AG04450 (cell line): ENCODE results near the gene TBR1. TPM values are rescaled to one million over a fixed set of nuclear protein-coding genes. Genes with fewer than 3 reads are reported as not detected.

Experiments
- CTCF ChIA-PET: fragments of 300-600, 350-600 bp; formaldehyde crosslinking; extraction: SDS; loops from one replicate; lab custom pipeline; 2022; ENCODE audit warnings: antibody characterized with exemption, inconsistent platforms; lab: Charles Lee
- POLR2A ChIA-PET: fragments of 350-600 bp; formaldehyde crosslinking; extraction: SDS; loops from one replicate; lab custom pipeline; 2021; ENCODE audit warnings: antibody characterized with exemption, inconsistent platforms; lab: Yijun Ruan, JAX
- DNase-seq: peaks from one replicate; pipeline ENCODE4 v3.0.0-alpha.2; 2011; ENCODE audit warnings: low read depth, low spot score
- H3K27ac ChIP-seq: one replicate; pipeline ENCODE4 v1.5.1; 2012; ENCODE audit warnings: low read depth, low read length, control low read depth
- H3K27me3 ChIP-seq: one replicate; pipeline ENCODE4 v1.6.0; 2012; ENCODE audit warnings: low read length; ENCODE audit not compliant: control insufficient read depth, insufficient read depth
- H3K4me3 ChIP-seq: 2 replicates; pipeline ENCODE4 v1.5.1; 2011; ENCODE audit warnings: mild to moderate bottlenecking, low read depth, low read length, control low read depth
- H3K9me3 ChIP-seq: 2 replicates; pipeline ENCODE4 v1.5.1; 2012; ENCODE audit warnings: low read length; ENCODE audit not compliant: control insufficient read depth, insufficient read depth
- CTCF ChIP-seq: IDR thresholded peaks from 2 replicates; pipeline ENCODE4 v1.5.1; 2011; ENCODE audit warnings: low read depth, low read length, control low read depth, inconsistent platforms
- polyA plus RNA-seq: library from polyadenylated mRNA; depleted of rRNA; stranded (reverse); fragments of >200 nt; gene quantifications from 2 replicates; pipeline ENCODE4 v1.2.3, GENCODE V29; 2011; rRNA removed
- small RNA-seq: library from RNA; depleted of rRNA; stranded (forward); fragments of <200 nt; gene quantifications from one replicate; pipeline ENCODE3, GENCODE V24; 2012; ENCODE audit warnings: low read depth; ENCODE audit not compliant: insufficient read length

Gene TBR1
- polyA plus RNA-seq, 1 experiment, result not detected

- H3K4me3 ChIP-seq, result no peak overlapping the region
- no peak overlapping the region for H3K27ac ChIP-seq
- ChIA-PET POLR2A (no interaction called here), CTCF (no interaction called here)
- H3K9me3 ChIP-seq, result no peaks in the 10 kb centered on the region
- no peak for DNase-seq
- TF ChIP-seq CTCF, result no peak
- peaks cover 8% of the 10 kb centered on the region for H3K27me3 ChIP-seq
Measured at GRCh38 chr2:161438598-161438997, 22.5 kb downstream of the TBR1 start.

- CTCF ChIA-PET, result interaction anchor here (0.8 kb wide), 1 partner anchor 15 kb away, joined by 3 read pairs; no protein-coding TSS in a partner anchor
- POLR2A ChIA-PET, result interaction anchor here (0.5 kb wide), 1 partner anchor 107 kb away, joined by 3 read pairs; no protein-coding TSS in a partner anchor
Measured at GRCh38 chr2:161445097-161445496, 29.0 kb downstream of the TBR1 start.

GRCh38 chr2:161448431-161448830, 32.3 kb downstream of the TBR1 start:
- Histone ChIP-seq H3K9me3 (no peaks in the 10 kb centered on the region), H3K27ac (no peak overlapping the region), H3K27me3 (peaks cover 4% of the 10 kb centered on the region), H3K4me3 (no peak overlapping the region)
- ChIA-PET CTCF (no interaction called here), POLR2A (no interaction called here)
- no peak for DNase-seq
- TF ChIP-seq CTCF, result no peak

More at GRCh38 chr2:161445097-161445496, 29.0 kb downstream of the TBR1 start:
- DNase-seq, result no peak
- no peak for TF ChIP-seq CTCF
- Histone ChIP-seq H3K4me3 (no peak overlapping the region), H3K9me3 (no peaks in the 10 kb centered on the region), H3K27ac (no peak overlapping the region), H3K27me3 (peaks cover 10% of the 10 kb centered on the region)

- no peak overlapping the region for H3K27ac ChIP-seq
- no peaks in the 10 kb centered on the region for H3K9me3 ChIP-seq
- no peak overlapping the region for H3K4me3 ChIP-seq
- no peak for TF ChIP-seq CTCF
- POLR2A ChIA-PET, result no interaction called here
- no peaks in the 10 kb centered on the region for H3K27me3 ChIP-seq
- no peak for DNase-seq
- CTCF ChIA-PET, result no interaction called here
Measured at GRCh38 chr2:161471631-161472030, 55.5 kb downstream of the TBR1 start.

- no peak overlapping the region for H3K27ac ChIP-seq
- no peak for TF ChIP-seq CTCF
- no peak overlapping the region for H3K4me3 ChIP-seq
- H3K27me3 ChIP-seq, result no peaks in the 10 kb centered on the region
- H3K9me3 ChIP-seq, result peaks cover 5% of the 10 kb centered on the region; the same call in 1 of the 2 replicates
- DNase-seq, result no peak
- CTCF ChIA-PET, result no interaction called here
- POLR2A ChIA-PET, result no interaction called here
Measured at GRCh38 chr2:161474920-161475319, 58.8 kb downstream of the TBR1 start.

Small RNA genes within 50 kb of the gene (small RNA-seq; reads per million reads assigned to genes)
- not detected for gene RNA5SP108

Other genes with a start within 250 kb of the TBR1 start
- 66.5 and 95.3 TPM in 2 replicates for gene PSMD14, start 107.9 kb upstream of the TBR1 start, polyA plus RNA-seq
- gene SLC4A10, start 208.1 kb downstream of the TBR1 start, polyA plus RNA-seq, result not detected in 2 replicates